ENCODE data around the gene FGD5. TPM values are rescaled to one million over a fixed set of nuclear protein-coding genes. Genes with fewer than 3 reads are reported as not detected.
A peak's percentile ranks its signal among the peaks of the same experiment; 100 is the strongest.

FGD5 gene
- total and polyA plus RNA-seq, 2 experiments from 2014 or later, result 0.59 to 1.1 TPM

- Histone ChIP-seq H3K36me3 (no peaks in the 10 kb centered on the region), H3K4me3 (no peak overlapping the region), H3K27ac (no peak overlapping the region), H3K27me3 (no peaks in the 10 kb centered on the region), H3K4me1 (ENCODE audit: low read depth) (no peaks in the 10 kb centered on the region), H3K9me3 (ENCODE audit: low read depth) (no peaks in the 10 kb centered on the region)
- TF ChIP-seq CTCF (IDR thresholded peaks at IDR 0.05; ENCODE audit: low read depth, low read length), result no peak
- DNase-seq (ENCODE audit: low read depth in 1 of 2, low spot score in 1 of 2), result no peak
Observed at GRCh38 chr3:14923476-14923875, 104.7 kb downstream of the FGD5 start.

GRCh38 chr3:14925729-14926591 is 107.2 kb downstream of the FGD5 start:
- Histone ChIP-seq H3K27ac (no peak overlapping the region), H3K36me3 (no peaks in the 10 kb centered on the region), H3K4me1 (ENCODE audit: low read depth) (no peaks in the 10 kb centered on the region), H3K27me3 (no peaks in the 10 kb centered on the region), H3K4me3 (no peak overlapping the region), H3K9me3 (ENCODE audit: low read depth) (no peaks in the 10 kb centered on the region)
- peak; percentile 79 for TF ChIP-seq CTCF (IDR thresholded peaks at IDR 0.05; ENCODE audit: low read depth, low read length)
- peak; percentile 81 to 82 for DNase-seq (ENCODE audit: low read depth in 1 of 2, low spot score in 1 of 2)

- Histone ChIP-seq H3K4me1 (ENCODE audit: low read depth) (no peaks in the 10 kb centered on the region), H3K4me3 (no peak overlapping the region), H3K27me3 (no peaks in the 10 kb centered on the region), H3K9me3 (ENCODE audit: low read depth) (no peaks in the 10 kb centered on the region), H3K27ac (no peak overlapping the region), H3K36me3 (no peaks in the 10 kb centered on the region)
- DNase-seq (ENCODE audit: low read depth in 1 of 2, low spot score in 1 of 2), result no peak
- TF ChIP-seq CTCF (IDR thresholded peaks at IDR 0.05; ENCODE audit: low read depth, low read length), result no peak
Observed at GRCh38 chr3:14926592-14926991, 107.8 kb downstream of the FGD5 start.

GRCh38 chr3:14927308-14927707 is 108.5 kb downstream of the FGD5 start:
- no peak for DNase-seq (ENCODE audit: low read depth in 1 of 2, low spot score in 1 of 2)
- no peak for TF ChIP-seq CTCF (IDR thresholded peaks at IDR 0.05; ENCODE audit: low read depth, low read length)
- Histone ChIP-seq H3K4me3 (no peak overlapping the region), H3K4me1 (ENCODE audit: low read depth) (no peaks in the 10 kb centered on the region), H3K36me3 (no peaks in the 10 kb centered on the region), H3K27me3 (no peaks in the 10 kb centered on the region), H3K27ac (no peak overlapping the region), H3K9me3 (ENCODE audit: low read depth) (no peaks in the 10 kb centered on the region)

GRCh38 chr3:14929310-14930074 is 110.7 kb downstream of the FGD5 start:
- no peaks in the 10 kb centered on the region for H3K9me3 ChIP-seq (ENCODE audit: low read depth)
- no peak overlapping the region for H3K4me3 ChIP-seq
- H3K4me1 ChIP-seq (ENCODE audit: low read depth), result peaks cover 2% of the 10 kb centered on the region
- no peaks in the 10 kb centered on the region for H3K36me3 ChIP-seq
- TF ChIP-seq CTCF (IDR thresholded peaks at IDR 0.05; ENCODE audit: low read depth, low read length), result no peak
- DNase-seq (ENCODE audit: low read depth in 1 of 2, low spot score in 1 of 2), result no peak
- H3K27ac ChIP-seq, result no peak overlapping the region
- no peaks in the 10 kb centered on the region for H3K27me3 ChIP-seq
